Adipose tissue (tissue), 3 donors: Measurements from ENCODE around the gene MTMR3. TPM values are rescaled to one million over a fixed set of nuclear protein-coding genes. Genes with fewer than 3 reads are reported as not detected.
"Not testable (repeated sequence)": the region's sequence is repeated elsewhere in the genome, so short reads cannot be mapped to it uniquely, and the experiment has no call there.

Experiments used
- H3K27ac ChIP-seq: one replicate; pipeline ENCODE4 v1.5.1; 2013; ENCODE audit warnings: low read depth, low read length
- WGBS, 3 donors: extraction: QIAGEN DNeasy Blood & Tissue Kit; methylation state at CpG; one replicate each; pipeline ENCODE4 v1.1.7; 2013; 5-methylcytosine and 5-hydroxymethylcytosine counted together
- polyA plus RNA-seq, 3 donors: library from polyadenylated mRNA; stranded (reverse); fragments of 200-250 nt; gene quantifications; one replicate each; pipeline ENCODE4 v1.2.3, GENCODE V29; 2013
- donor health status: healthy with polysubstance abuse.
- donor health status: Bipolar disorder and iron deficiency.
- donor health status: healthy.

MTMR3 gene
- polyA plus RNA-seq, 3 donors = 9.7 to 15.7 (median 12.4) TPM

DNA sequence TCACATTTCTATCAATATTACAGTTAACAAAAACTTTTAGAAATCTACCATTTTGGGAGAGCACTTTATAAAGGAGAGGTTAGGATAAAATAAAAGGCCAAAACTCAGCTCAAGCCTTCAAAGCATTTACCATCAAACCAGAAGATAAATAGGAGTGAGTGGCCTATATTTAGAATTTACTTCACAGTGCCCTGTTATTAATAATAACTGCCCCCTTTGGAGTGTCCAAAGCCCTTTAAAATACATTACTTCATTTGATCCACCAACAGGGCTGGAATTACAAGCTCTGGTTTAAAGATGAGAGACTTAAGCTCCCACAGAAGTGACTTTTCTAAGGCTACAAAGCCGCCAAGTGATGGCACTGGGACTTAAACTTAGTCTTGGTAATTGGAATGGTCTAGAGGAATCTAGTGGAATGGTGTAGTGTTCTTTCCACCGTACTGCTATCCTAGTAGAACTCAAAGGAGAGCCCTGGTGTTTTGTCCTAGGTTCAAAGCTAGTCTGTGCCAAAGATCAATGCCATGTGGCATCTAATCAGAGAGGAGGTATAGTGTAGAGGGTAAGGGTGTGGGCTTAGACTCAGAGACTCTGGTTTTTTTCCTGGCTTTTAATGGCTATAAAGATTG is 21.2 kb upstream of the MTMR3 start:
- no peak overlapping the region for H3K27ac ChIP-seq

DNA sequence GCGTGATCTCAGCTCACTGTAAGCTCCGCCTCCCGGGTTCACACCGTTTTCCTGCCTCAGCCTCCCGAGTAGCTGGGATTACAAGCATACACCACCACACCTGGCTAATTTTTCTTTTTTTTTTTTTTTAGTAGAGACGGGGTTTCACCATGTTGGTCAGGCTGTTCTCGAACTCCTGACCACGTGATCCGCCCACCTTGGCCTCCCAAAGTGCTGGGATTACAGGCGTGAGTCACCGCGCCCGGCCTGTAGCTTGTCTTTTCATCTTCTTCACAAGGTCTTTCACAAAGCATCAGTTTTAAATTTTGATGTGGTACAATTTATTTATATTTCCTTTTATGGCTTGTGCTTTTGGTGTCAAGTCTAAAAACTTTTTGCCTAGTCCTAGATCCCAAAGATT is 17.4 kb upstream of the MTMR3 start:
- 88 to 96% (median 94%) methylated on average over 11 to 13 of the region's 13 CpGs for WGBS, 3 donors
- not testable (repeated sequence) for H3K27ac ChIP-seq

More for the DNA sequence above, 21.2 kb upstream of the MTMR3 start:
- 87 to 92% (median 90%) methylated on average over 2 of the region's 2 CpGs for WGBS, 3 donors

DNA sequence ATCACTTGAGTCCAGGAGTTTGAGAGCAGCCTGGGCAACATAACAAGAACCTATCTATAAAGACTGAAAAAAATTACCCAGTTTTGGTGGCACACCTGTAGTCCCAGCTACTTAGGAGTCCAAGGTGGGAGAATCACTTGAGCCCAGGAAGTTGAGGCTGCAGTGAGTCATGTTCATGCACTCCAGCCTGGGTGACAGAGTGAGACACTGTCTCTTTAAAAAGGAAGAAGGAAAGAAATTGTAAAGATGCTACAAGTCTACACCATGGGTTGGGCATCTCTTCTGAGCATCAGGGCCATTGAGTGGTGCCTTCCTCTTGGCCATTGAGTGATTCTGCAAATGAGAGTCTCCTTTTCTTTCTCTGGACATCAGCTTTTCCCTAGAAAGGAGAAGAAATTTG is 15.7 kb upstream of the MTMR3 start:
- no peak overlapping the region for H3K27ac ChIP-seq

DNA sequence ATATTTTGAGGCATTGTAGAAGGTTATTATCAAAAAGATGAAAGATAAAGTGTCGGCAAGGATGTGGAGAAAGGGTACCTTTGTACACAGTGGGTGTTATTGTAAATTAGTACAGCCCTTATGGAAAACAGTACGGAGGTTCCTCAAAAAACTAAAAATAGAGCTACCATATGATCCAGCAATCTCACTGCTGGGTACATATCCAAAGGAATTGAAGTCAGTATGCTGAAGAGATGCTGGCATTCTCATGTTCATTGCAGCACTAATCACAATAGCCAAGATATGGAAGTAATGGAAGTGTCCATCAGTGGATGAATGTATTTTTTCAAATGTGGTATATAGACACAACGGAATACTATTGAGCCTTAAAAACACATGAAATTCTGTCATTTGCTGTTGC is 15.1 kb upstream of the MTMR3 start:
- WGBS, 3 donors = 85 to 91% (median 87%) methylated on average over 3 of the region's 3 CpGs
- H3K27ac ChIP-seq = no peak overlapping the region

DNA sequence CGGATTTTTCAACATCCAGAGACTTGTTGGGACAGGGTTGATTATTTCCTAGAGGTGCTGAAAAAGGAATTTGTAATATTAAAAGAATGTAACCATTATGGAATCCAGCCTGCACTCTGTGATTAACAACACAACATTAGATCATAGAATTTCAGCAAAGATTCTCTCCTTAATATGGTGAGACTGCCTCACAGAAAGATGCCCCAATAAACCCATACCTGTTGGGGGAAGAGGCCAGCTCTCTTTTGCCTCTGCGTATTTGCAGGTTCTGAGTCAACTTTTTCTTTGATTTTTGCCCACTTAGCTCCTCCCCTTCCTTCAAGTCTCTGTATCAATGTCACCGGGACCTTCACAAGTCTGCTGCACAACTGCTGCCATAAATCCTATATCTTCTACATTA is 12.4 kb upstream of the MTMR3 start:
- H3K27ac ChIP-seq = no peak overlapping the region
- WGBS, 3 donors = 60 to 79% (median 72%) methylated on average over 2 to 3 of the region's 3 CpGs

DNA sequence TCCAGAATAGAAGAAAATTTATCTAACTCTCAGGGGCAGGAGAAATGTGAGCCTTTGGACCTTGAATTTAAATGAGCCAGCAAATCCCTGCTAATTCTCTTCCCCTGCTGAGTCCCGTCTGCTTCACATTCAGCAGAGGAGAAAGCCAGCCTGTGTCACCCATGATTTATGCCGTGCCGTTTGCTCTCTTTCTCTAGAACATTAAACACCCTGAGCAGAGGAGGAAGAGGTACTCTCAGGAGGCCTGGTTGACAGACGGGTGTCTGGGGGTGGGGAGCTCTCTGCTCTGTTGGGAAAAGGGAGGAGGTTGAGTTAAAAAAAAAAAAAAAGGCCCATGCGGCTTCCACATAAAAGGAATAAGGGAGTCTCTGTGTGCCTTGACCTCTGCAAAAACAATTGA is 11.3 kb upstream of the MTMR3 start:
- WGBS, 3 donors = 49 to 61% (median 49%) methylated on average over 5 of the region's 5 CpGs
- no peak overlapping the region for H3K27ac ChIP-seq

DNA sequence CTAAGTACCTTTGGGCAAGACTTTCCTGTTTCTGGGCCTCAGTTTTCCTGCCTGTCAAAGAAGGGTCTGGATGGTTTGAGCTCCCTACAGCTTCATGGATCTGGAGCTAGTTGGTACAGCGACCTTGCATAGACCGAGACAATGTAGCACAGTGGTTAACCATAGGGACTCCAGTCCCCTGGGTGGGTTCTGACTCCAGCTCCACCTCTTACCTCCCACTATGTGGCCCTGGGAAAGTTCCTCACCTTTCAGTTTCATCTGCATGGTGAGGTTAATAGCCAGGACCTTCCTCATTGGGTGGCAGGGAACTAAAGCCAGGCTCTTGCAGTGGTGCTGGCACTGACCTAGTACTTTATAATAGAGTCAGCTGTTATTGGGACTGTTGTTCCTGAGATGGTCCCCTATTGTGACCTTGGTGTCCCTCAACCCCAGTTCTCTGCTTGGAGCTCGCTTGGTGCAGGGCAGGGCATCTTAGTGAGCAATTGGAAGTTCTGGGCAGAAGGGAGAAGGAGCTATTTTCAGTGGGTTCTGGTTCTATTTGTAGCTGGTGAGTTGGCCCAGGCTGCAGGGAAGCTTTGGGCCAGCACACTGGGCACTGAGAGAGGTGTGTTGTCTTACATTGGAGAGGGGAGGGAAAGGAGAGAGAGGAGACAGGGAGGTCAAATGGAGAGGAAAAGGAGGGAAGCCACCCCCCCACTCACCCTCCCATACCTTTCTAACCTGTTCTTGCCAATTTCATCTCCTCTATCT is 10.7 kb upstream of the MTMR3 start:
- no peak overlapping the region for H3K27ac ChIP-seq
- 93 to 97% (median 97%) methylated on average over 3 of the region's 3 CpGs for WGBS, 3 donors

DNA sequence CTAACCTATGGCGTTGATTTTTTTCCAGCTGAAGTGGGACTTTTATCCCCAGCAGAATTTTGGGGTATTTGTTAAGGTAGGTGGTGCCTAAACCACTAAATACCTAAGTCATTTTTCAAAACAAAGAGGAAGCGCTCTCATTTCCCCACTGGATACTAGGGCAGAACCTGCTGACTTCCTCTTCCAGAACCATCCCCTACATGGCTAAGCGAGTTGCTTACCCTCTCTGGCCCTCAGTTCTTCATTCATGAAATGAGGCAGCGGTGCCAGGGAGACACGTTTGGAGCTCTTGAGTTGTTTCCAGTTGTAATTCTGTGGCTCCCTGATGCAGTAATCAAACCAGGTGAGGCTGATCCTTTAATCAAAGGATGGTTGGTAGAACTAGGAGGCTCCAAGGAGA is 10.0 kb upstream of the MTMR3 start:
- no peak overlapping the region for H3K27ac ChIP-seq
- 60 to 77% (median 63%) methylated on average over 5 of the region's 5 CpGs for WGBS, 3 donors

DNA sequence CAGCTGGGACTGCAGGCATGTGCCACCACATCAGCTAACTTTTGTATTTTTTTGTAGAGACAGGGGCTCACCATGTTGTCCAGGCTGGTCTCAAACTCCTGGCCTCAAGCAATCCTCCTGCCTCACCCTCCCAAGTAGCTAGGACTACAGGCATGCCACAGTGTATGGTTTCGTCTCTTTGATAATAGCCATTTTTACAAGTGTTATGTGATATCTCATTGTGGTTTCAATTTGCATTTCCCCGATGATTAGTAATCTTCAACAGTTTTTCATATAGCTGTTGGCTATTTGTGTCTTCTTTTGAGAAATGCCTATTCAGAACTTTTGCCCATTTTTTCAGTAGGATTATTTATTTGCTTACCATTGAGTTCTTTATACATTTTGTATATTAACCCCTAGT is 9.0 kb upstream of the MTMR3 start:
- no peak overlapping the region for H3K27ac ChIP-seq
- 87 to 92% (median 89%) methylated on average over 2 of the region's 2 CpGs for WGBS, 3 donors

DNA sequence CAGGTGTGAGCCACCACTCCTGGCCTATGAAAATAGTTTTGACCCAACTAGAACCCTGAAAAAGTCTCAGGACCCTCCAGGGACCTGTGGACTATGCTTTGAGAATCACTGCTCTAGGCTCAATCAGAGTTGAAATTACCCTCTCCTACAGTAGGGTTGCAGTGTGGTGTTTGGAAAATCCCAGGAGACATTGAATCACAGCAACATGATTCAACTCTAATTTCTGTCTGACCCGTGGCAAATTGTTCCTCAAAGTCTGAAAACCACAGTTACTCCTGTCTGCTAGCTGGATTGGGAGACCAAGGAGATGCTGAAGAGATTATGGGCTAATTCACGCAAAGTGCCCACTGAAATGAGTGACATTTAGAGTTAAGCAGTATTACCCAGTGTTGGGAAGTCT is 5.4 kb upstream of the MTMR3 start:
- WGBS, 3 donors = 55 to 62% (median 62%) methylated on average over 2 of the region's 2 CpGs

DNA sequence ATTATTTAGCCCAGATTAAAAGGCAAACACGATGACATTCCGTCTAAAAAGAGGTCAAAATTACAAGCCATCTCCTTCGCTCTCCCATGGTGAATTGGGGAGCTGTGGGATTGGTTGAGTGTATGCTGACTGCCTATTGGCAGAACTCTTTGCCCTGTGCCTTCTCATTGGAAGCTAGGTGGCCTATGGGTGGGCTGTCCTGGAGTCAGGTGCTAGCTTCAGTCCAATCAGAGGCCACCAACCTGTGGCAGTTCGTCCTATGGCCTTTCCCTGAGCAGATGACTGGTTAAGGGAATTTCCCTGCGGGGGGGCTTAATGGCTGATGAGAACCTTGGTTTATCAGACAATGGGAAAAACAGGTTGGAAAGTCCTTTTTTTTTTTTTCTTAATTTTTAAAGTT is 3.2 kb upstream of the MTMR3 start:
- H3K27ac ChIP-seq = no peak overlapping the region
- WGBS, 3 donors = 93 to 97% (median 95%) methylated on average over 5 of the region's 5 CpGs

More for the DNA sequence above, 5.4 kb upstream of the MTMR3 start:
- H3K27ac ChIP-seq = no peak overlapping the region

DNA sequence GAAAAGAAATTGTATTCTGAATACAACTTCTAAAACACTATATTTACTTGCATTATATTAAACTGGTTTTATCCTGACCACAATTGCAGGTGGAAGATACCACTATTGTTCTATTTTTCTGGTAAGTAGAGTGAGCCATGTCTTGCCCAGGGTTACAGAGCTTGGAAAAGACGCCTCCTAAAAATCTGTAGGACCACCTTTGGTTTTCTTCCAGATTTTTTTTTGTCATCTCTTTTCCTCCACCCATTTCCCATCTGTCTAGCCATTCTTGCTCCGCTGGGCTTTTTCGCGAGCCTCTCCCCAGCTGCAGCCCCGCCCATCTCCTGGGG is 294 bp upstream of the MTMR3 start:
- H3K27ac ChIP-seq = no peak overlapping the region
- 0 to 2% (median 1%) methylated on average over 5 of the region's 5 CpGs for WGBS, 3 donors

DNA sequence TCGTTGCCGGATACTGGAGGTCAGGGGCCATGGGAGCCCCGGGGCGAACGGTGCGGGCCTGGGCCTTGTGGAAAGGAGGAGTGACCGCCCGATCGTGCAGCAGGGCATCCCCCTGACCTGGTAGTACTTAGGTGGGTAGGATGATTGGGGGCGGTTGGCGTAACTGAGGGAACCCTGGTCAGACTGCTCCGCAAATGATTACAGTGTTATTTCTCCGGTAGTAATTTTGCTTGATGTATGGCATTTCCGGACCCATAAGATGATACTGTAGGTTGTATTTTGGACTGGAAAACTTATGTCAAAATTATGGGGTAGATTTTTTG is 762 bp downstream of the MTMR3 start:
- WGBS, 3 donors = 0 to 1% (median 1%) methylated on average over 14 of the region's 14 CpGs

DNA sequence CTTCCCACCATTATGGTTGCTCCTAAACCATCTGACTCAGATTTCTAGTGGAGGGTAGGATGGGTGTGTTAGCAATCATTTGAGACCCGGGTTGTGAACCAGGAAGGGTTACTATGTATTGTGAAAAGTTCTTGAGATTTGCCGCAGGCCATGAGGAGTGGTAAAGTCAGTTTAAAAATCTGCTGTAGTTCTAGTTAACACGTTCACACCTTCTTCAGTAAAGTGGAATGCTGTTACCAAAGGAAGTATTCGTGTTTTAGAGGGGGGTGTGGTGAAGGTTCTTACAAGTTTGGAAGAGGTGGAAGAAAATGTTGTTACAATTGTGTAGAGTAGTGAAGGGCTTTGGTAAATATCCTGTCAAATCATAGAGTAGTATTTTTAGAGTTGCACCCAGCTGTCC is 2.6 kb downstream of the MTMR3 start:
- WGBS, 3 donors = 53 to 67% (median 60%) methylated on average over 4 of the region's 4 CpGs
- H3K27ac ChIP-seq = no peak overlapping the region

More for the DNA sequence above, 762 bp downstream of the MTMR3 start:
- peak overlapping the region; percentile 84 for H3K27ac ChIP-seq

DNA sequence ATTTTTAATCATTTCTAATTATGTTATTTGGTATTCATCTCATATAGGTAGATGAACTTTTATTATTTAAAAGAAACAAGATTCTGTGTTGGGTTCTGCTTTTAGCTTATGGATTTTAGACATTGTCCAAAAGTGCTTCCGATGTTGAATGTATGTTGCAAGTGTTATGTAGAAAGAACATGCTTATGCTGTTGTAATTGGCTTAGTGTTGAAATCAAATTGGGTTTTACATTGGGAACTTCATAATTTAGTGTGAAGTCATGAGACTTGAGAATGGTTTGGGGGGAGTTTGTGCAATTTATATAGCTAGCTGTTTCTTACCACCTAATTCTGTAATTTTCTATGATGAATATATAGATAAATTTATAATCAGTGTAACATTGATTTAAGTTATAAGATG is 3.6 kb downstream of the MTMR3 start:
- H3K27ac ChIP-seq = no peak overlapping the region
- WGBS, 3 donors = 50 to 89% (median 52%) methylated on average over 1 of the region's 1 CpG

DNA sequence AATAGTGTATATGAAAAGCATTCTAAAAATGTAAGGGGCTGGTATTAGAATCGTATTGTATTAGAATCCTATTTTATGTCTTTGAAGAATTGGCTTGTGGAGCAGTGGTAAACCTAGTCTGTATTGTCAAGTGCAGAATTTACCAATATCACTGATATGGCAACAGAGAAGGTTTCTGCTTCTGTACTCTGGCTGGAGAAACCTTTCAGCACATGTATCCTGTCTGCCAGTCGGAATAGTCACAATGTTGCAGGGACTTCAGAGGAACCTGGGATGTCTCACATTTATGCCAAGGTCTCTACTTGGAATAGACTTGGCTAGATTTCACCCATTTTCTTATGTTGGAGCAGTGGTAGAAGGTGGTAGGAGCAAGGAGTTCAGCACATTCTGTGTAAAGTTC is 4.4 kb downstream of the MTMR3 start:
- 25 to 48% (median 47%) methylated on average over 2 of the region's 2 CpGs for WGBS, 3 donors

DNA sequence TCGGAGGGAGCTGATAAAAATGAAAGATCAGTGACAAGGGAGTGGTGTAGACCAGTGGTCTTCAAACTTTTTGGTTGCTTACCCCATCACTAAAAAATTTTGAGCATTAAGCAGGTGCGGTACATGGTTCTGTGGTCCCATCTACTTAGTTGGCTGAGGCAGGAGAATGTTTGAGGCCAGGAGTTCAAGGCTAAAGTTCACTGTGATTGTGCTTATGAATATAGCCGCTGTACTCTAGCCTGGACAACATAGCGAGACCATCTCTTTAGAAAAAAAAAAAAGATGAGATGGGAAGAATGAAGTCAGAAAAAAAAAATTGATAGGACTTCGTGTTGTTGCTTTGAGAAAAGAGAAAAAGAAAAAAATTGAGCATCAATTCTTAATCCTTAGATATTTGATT is 7.8 kb downstream of the MTMR3 start:
- no peak overlapping the region for H3K27ac ChIP-seq
- WGBS, 3 donors = 92 to 95% (median 93%) methylated on average over 5 of the region's 5 CpGs

More for the DNA sequence above, 4.4 kb downstream of the MTMR3 start:
- H3K27ac ChIP-seq = no peak overlapping the region

DNA sequence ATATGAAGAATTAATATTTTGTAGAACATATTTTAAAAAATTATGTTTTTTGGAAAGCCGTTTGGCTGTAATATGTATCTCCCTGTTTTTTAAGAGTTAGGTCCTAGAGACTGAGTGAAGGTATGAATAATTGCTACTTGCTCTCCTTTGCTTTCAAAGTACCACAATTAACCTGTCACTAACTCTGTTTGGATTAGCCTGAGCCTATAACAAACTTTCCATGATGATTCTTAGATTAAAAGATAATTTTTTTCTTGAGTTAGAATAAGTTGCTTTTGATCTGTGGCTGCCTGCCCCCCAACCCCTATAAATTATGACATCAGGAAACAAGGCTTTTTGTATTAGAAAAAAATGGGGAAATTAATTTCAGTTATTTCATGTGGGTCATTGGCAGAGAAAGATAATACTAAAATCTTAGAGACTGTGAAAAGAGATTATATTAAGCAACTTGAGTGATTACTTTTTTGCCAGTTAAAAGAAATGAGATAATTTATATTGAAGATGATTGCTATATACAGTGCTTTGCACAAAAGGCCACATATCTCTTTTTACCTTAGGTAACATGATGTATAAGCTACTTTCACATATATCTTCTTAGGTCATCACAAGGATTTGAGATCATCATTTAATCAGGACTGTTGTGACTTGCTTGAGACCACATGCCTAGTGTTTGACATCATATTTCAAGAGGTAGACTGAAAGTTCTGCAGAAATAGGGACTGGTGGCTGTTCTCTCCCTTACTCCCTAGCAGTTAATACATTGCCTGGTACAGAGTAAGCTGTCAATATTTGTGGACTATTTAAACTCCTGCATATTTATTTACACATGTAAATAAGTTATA is 9.6 kb downstream of the MTMR3 start:
- H3K27ac ChIP-seq = no peak overlapping the region
- WGBS, 3 donors = 42 to 71% (median 70%) methylated on average over 1 of the region's 1 CpG

DNA sequence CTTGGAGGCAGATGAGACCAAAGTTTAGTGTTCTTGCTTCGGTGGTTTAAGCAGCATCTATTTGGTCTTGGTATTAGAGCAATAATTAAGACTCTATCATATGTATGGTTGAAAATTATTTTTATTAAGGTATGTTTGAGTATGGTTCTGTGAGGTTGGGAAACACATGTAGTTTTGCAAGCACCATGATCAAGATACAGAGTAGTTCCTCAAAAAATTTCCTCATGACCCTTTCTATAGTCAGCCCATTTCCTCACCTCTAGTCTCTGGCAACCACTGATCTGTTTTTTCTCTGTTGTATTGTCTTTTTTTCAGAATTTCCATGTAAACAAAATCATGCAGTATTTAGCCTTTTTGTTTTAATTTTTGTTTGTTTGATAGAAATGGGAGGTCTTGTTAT is 18.4 kb downstream of the MTMR3 start:
- no peak overlapping the region for H3K27ac ChIP-seq
- WGBS, 3 donors = 86 to 94% (median 91%) methylated on average over 1 of the region's 1 CpG

DNA sequence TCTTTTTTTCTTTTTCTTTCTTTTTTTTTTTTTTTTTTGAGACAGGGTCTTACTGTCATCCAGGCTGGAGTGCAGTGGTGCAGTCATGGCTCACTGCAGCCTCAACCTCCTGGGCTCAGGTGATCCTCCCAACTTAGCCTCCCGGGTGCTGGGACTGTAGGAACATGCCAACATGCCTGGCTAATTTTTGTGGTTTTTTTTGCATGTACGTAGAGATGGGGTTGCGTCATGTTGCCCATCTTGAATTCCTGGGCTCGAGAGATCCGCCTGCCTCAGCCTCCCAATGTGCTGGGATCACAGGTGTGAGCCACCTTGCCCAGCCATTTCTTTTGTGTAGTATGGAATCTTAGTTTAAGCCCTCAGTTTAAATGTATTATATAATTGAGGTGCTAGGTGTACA is 20.4 kb downstream of the MTMR3 start:
- H3K27ac ChIP-seq = no peak overlapping the region
- 78 to 99% (median 79%) methylated on average over 5 of the region's 5 CpGs for whole genome bisulfite sequencing, 3 donors
